Measurements from ENCODE around the gene BBS7. TPM values are rescaled to one million over a fixed set of nuclear protein-coding genes. Genes with fewer than 3 reads are reported as not detected.

Gene BBS7
- polyA plus RNA-seq, 3 donors = 22.5 to 28.4 (median 24.0) TPM

GRCh38 chr4:121799208-121799823 lies 71.0 kb downstream of the BBS7 start:
- DNase-seq = no peak

- no peak for DNase-seq
These were observed 74.0 kb downstream of the BBS7 start for GRCh38 chr4:121796283-121796682.

GRCh38 chr4:121794505-121795188 lies 75.6 kb downstream of the BBS7 start:
- DNase-seq = no peak

DNA sequence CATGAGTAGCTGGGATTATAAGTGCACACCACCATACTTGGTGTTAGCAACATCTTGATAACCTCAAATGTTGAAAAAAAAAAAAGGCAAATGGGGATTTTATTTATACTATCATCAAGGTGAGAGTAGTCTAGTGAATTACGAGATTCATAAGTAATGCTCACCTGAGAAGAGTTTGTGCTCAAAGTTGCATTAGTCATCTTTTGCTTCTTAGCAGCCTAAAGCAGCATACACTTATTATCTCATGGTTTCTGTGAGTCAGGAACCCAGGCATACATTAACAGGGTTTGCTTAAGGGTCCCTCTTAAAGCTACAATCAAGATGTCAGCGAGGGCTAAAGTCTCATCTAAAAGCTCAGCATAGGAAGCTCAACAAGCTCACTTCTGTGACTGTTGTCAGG lies 77.3 kb downstream of the BBS7 start:
- DNase-seq = no peak

DNA sequence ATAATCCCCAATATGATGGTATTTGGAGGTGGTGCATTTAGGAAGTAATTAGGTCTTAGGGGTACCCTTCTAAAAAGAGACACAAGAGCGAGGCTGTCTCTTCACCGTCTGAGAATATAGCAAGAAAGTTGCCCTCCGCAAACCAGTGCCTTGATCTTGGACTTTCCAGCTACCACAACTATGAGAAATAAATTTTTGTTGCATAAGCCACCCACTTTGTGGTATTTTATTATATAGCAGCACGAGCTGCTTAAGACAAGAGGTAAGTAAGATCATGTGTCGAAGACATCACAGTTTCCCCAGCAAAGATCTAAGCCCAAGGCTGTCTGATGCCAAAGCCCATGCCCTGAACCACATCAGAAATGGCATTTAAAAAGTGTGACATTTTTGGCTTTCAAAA lies 78.8 kb downstream of the BBS7 start:
- DNase-seq = no peak

- DNase-seq = no peak
These were observed 79.3 kb downstream of the BBS7 start for GRCh38 chr4:121790976-121791375.

DNA sequence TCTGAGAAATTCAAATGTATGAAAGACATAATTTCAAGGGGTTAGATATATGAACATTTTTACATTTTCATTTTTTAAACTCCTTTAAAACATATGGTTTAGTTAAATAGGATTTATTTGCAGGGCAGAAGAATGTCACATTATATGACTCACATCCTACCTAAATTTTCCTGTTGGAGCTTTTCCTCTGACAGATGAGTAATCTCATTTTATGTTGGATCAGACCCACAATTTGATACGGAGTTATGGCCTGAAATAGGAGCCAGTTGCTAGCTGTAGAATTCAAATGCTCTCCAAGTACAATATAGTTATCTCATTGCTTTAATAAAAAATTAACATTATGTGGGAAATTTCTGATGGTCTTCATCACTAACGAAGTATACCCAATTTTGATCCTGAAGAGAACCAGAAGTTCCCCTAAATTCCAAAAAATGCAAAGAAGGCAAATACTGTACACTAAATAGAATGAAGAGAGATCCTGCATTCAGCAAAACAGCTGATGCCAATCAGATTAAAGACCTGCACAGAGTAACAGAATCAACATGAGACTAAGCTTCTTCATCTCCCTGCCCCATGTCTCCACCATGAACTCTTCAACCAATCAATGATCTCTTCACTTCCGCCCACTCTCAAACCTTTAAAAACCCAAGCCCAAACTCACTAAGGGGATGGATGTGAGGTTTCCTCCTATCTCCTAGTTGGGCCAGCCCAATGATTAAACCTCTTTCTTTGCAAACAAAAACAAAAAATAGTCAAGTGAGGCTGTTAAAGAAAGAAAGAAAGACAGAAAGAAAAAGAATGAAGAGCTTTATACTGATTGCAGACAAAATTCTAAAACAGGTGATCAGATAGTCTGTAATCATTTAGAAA lies 80.1 kb downstream of the BBS7 start:
- DNase-seq = no peak

- no peak for DNase-seq
These were observed 80.8 kb downstream of the BBS7 start for GRCh38 chr4:121789455-121789854.

DNA sequence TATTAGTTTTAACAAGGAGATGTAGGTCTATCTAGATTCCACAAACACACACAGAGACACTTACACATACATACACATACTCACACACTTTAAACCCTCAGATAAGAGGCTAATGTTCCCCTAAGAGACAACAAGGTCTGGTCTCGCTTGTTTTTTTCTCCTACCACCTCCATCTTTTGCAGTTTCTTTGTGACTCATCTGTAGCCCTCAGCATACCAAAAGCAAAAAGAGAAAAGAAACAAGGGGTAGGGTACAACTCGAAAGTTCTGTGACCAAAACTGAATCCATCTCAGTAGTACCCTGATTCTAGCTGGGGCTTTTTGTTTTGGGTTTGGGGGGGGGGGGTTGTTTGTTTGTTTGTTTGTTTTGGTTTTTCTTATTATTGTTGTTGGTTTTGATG lies 81.4 kb downstream of the BBS7 start:
- no peak for DNase-seq

DNA sequence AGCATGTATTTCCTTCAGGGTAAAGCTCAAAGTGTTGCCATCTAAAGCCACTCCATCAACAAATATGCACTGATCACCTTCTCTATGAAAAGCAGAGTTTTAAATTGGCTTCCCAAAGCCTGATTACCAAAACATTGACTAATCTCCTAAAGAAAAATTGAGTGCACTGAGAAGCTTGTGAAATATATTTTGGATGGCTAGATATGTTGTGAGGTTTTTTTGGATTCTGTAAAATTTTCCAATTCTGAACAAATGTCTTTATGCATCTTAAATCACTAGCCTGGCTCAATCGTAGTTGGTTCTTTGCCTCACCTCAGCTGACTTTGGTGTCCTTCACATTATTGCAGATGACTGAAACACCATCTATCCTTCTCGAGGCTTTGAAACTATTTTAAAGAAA lies 84.1 kb downstream of the BBS7 start:
- DNase-seq = no peak

DNA sequence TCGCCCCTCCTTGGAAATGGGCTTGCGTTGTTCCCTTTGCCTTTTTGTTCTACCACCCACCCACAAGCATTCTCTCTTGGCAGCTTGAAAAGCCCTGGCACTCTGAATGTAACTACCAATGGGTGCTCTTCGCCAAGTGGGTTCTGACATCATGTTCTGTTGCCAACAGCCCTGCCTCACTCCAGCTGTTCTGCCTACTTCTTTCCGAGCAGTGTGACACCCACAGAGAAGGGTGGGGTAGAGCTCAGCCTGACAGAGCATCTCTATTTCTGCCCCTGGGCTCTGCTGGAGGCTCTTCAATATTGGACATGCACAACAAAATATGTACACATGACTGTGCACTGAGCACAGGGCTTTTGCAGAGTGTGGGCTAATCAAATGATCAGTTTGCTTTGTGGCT lies 84.8 kb downstream of the BBS7 start:
- DNase-seq = no peak

- no peak for DNase-seq
These were observed 85.3 kb downstream of the BBS7 start for GRCh38 chr4:121784975-121785374.

- DNase-seq = no peak
These were observed 85.9 kb downstream of the BBS7 start for GRCh38 chr4:121784401-121784800.

DNA sequence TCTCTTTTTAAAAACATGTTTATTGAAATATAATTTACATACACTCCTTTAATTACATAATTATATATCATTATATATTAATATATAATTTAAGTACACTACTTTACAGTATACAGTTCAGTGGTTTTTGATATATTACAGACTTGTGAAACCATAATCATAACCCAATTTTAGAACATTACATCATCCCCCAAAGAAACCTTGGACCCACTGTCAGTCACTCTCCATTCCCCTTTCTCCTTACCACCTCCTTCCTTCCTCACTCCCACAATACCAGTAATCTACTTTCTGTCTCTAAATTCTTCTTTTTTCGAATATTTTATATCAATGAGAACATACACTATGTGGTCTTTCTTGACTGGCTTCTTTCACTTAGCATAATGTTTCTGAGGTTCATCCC lies 87.1 kb downstream of the BBS7 start:
- DNase-seq = no peak

DNA sequence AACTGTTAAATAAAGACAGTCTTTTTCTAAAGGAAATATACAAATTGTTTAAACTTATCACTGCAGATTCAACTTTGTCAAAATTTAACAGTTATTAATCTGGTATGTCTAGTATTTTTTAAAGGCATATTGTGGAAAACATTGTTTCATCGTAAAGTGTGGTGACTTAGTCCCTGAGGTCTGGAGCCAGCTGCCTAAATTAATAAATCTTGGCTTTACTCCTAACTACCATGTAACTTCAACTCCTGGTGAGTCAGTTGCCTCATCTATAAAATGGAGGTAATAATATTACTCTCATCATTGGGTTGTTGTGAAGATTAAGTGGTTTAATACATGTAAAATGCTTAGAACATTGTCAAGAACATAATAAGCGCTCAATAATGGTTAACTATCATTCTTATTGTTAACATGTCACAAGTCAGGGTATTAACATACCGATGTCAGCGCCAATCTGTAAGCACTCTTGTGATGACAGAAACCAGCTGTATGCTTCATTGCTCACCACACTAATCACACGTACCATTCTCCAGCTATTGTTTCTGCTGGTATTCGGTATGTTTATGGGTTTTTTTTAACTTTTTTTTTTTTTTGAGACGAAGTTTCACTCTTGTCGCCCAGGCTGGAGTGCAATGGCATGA lies 91.2 kb downstream of the BBS7 start:
- DNase-seq = no peak

- no peak for DNase-seq
These were observed 92.6 kb downstream of the BBS7 start for GRCh38 chr4:121777625-121778024.

GRCh38 chr4:121776610-121777401 lies 93.5 kb downstream of the BBS7 start:
- no peak for DNase-seq
